NCI-H2171 treated with DMSO at 0.1 percent for 48 hours (cell line): ENCODE measurements around the gene MEIOB.
"Not testable (repeated sequence)": the region's sequence is repeated elsewhere in the genome, so short reads cannot be mapped to it uniquely, and the experiment has no call there.

Experiments
- DNase-seq: peaks from one replicate; lab custom pipeline; 2025; lab: John Stamatoyannopoulos, UW

Gene MEIOB

DNA sequence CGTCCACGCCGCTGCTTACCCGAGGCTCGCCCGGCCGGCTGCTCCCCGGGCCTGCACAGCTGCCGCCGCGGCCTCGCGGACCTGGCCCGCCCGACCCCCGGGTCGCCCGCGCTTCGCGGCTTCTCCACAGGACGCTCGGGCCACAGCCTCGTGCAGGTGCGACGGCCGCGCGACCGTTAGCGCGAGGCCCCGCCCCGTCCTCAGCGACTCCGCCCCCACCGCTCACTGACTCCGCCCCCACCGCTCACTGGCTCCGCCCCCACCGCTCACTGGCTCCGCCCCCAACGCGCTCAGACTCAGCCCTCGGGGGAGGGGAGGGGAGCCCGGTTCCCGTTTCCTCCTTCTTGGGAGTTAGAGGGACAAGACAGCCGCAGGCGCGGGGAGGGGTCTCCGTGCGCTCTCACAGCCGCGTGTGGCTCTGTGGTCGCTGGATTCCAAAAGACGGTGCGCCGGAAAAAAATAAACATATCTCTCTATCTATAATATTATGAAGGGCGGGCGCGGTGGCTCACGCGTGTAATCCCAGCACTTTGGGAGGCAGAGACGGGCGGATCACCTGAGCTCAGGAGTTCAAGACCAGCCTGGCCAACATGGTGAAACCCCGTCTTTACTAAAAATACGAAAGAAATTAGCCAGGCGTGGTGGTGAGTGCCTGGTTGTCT is at the start of gene MEIOB:
TSS of gene MEIOB (minus strand) at position 191 of the 662 bp plus-strand sequence. CDS start 3,989 bp downstream, outside the sequence.
- no peak for DNase-seq

- DNase-seq = no peak
These were observed 48.8 kb upstream of the MEIOB start for GRCh38 chr16:1920727-1921171.

GRCh38 chr16:1920122-1920521 is 48.2 kb upstream of the MEIOB start:
- not testable (repeated sequence) for DNase-seq

DNA sequence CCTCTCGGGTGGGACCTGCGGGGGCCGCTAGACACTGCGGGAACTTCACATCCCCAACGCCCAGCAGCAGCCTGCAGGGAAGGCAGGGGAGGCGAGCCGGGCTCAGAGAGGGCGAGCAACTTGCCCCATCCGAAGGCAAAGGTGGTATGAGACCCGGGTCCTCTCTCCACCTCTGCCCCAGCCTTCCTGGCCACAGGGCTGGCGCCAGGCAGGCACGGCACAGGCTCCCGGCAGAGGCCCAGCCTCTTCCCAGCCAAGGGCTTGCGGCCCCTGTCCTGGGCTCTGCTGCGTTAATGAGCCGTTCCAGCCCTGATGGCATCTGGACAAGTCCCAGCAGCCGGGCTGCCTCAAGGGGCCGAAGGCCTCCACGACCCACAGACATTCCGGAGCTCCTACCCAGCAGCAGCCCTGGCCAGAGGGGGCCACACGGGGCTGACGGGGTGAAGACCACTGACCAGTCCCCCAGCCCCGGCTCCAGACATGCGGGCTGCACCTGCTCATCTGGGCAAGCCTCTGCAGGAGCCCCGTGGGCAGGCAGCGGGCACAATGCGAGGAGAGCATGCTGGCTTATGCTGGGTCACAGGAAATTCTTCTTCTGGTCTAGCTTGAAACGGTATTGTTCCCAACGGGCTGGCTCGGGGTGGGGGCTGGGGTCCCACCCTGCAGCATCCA is 47.5 kb upstream of the MEIOB start:
- no peak for DNase-seq

- no peak for DNase-seq
These were observed 46.7 kb upstream of the MEIOB start, which contains the start of gene HS3ST6 for GRCh38 chr16:1918351-1919326. Gene HS3ST6, minus strand, starts transcription at chr16:1918415. Its CDS starts 92 bp downstream, at chr16:1918323.

GRCh38 chr16:1917665-1918350 is 45.8 kb upstream of the MEIOB start:
- DNase-seq = no peak

DNA sequence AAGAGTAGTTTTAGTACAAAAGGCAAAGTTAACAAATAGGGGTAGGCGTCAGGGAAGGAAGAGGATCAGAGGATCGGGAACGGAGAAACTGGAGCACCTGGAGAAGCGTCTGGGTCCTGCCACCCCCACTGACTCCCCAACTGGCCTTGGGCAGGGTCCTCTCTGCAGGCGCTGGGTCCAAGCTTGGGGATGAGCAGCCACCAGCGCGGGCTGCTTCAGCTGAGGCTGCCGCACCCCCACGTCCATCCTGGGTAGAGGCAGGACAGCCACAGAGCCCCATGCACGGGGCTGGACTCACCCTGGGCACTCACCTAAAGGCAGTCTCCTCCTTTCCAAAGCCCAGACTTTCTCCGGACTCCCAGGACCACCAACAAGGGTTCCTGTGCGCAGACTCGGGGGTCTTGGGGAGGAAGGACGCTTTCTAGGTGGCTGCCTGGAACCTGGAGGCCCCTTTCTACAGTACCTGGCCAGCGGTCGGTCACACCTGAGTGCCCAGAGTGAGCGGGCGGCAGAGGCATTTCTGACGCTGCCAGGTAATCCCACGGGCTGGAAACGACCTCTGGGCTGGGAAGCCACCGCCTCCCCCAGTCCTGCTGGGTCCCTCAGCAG is 45.2 kb upstream of the MEIOB start:
- no peak for DNase-seq

GRCh38 chr16:1916640-1916990 is 44.7 kb upstream of the MEIOB start:
- DNase-seq = no peak

- DNase-seq = no peak
These were observed 44.0 kb upstream of the MEIOB start for GRCh38 chr16:1915732-1916639.

- no peak for DNase-seq
These were observed 43.0 kb upstream of the MEIOB start for GRCh38 chr16:1914988-1915387.

DNA sequence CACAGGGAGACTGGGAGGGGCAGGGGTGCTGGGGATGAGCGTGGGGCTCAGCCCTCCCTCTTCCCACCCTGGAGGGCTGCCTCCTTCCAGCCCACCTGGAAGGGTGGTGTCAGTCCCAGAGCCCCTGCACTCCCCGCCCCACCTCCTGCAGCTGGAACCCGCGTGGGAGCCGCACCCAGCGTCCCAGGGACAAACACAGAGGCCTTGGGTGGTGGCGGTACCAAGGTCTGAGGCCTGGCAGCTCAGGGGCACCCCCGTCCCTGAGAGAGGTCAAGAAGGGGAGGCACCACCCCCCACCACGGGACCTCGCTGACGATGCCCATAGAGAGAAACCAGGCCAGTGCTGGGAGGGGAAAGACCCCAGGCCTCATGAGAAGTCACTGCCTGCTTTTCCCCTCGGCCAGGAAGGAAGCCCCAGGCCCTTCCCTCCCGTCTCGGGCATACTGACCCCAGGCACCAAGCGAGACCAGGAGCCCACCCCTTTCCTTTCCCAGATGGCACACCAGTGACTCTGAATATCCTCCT is 42.2 kb upstream of the MEIOB start:
- DNase-seq = no peak

GRCh38 chr16:1913327-1914083 is 41.5 kb upstream of the MEIOB start:
- no peak for DNase-seq

DNA sequence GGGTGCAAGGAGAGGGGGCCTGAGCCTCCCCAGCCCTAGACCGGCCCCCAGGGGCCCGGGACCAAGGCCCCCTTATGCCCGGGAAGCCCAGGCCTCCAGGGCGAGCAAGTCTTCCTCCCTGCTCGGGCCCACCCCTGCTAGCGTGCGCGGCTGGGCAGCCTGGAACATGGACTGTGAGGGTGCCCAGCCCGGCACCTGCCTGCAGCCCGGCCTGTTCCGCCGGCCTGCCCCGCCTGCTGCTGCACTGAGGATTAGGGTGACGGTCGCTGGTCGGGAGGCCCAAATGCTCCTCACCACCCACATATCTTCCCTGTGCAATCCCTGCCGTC is 40.2 kb upstream of the MEIOB start:
- no peak for DNase-seq

DNA sequence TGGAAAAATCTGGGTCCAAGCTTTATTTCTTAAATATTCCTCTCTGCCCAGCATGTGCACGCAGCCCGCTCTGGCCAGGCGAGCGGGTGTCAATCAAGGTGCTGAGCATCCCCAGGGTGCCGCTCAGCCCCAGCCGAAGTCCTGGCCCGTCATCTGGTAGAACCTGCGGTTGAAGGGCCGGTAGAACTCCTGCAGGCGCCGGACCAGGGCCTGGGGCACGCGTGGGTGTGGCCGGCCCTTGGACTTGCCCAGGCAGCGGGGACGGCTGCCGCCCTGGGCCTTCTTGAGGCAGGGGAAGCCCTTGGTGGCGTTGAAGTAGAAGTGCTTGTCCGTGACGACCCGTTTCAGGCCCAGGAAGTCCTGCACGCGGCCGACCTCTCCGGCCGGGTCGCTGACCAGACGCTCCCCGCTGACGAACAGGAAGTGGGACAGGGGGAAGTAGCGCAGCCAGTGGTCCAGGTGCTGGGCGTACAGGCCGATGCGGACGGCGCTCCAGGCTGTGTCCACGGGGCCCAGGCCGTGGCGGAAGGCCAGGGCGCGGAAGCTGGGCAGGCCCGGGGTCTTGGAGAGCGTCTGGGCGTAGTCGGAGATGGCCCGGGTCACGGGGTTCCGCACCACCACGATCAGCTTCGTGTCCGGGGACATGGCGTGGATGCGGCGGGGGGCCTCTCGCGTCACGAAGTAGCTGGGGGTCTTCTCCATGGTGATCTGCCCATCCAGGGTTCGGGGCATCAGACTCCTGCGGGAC is 39.7 kb upstream of the MEIOB start:
- DNase-seq = no peak

GRCh38 chr16:1909561-1910231 is 37.7 kb upstream of the MEIOB start:
- DNase-seq = no peak

DNA sequence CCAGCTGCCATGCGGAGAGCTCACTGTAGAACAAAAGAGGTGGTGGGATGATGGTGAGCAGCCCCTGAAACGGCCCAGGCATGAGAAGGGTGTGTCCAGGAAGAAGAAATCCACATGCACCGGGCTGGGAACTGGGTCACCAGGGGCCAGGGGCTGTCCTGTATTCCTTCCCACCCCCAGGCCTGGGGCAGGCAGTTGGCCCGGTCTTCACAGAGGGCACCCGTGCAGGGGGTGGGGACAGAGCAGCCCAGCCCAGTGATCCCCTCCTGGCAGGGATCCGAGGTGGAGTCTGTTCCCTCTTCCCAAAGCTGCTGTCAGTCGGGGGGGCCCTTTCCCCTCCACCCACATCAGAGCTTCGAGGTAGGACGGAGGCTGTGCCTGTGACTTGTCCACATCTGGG is 37.0 kb upstream of the MEIOB start:
- DNase-seq = no peak

GRCh38 chr16:1908184-1908583 is 36.2 kb upstream of the MEIOB start:
- DNase-seq = no peak

DNA sequence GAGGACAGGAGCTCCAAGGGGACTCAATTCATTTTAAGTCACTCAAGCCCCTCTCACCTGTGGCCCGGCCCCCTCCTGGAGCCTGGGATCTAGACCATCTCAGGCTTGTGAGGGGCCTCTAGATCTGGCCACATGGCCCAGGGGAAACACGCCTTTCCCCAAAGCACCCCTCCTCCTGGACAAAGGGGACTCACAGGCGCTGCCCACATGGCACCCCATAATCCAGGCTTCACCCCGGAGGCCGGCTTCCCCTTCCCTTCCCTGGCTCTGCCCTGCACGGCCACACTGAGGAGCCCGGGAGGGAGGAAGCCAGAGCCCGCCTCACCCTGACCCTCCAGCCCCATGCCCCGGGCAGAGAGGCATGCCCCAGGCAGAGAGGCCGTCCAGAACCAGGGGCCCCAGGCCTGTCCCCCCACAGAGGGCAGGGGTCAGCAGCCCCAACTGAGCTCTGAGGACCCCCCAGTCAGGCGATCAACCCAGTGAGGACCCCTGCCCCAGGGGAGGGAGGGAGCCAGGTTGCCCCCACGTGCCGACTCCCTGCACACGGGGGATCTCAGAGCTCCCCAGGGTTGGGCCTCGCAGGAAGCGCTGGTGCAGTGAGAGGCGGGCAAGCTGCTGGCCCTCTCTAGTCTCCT is 35.4 kb upstream of the MEIOB start:
- DNase-seq = no peak
